NT2/D1 (cell line): Measurements from ENCODE around the gene ANKS6.

Experiments used
- DNase-seq: peaks from one replicate; pipeline ENCODE4 v3.0.0-alpha.2; 2011; ENCODE audit warnings: low read depth, low spot score
- H3K27me3 ChIP-seq: 2 replicates; pipeline ENCODE4 v1.6.0; 2011; ENCODE audit warnings: mild to moderate bottlenecking; ENCODE audit not compliant: insufficient read length, insufficient read depth
- H3K36me3 ChIP-seq: 2 replicates; pipeline ENCODE4 v1.6.1; 2011; ENCODE audit warnings: mild to moderate bottlenecking, low read length, mixed read lengths; ENCODE audit not compliant: insufficient read depth, insufficient read length
- H3K4me1 ChIP-seq: 2 replicates; pipeline ENCODE4 v1.5.1; 2011; ENCODE audit not compliant: insufficient read depth, insufficient read length
- H3K4me3 ChIP-seq: 2 replicates; pipeline ENCODE4 v1.5.1; 2011; ENCODE audit warnings: low read depth; ENCODE audit not compliant: insufficient read length
- H3K9ac ChIP-seq: 2 replicates; pipeline ENCODE4 v1.6.0; 2011; ENCODE audit warnings: low read depth; ENCODE audit not compliant: insufficient read length
- H3K9me3 ChIP-seq: 2 replicates; pipeline ENCODE4 v1.5.1; 2011; ENCODE audit warnings: mild to moderate bottlenecking, low read length; ENCODE audit not compliant: insufficient read depth
- SUZ12 ChIP-seq: IDR thresholded peaks from 2 replicates; pipeline ENCODE4 v1.6.1; 2011; ENCODE audit not compliant: insufficient read length, insufficient read depth; ENCODE audit errors: extremely low read depth
- YY1 ChIP-seq: IDR thresholded peaks from 2 replicates; pipeline ENCODE4 v1.6.1; 2011; ENCODE audit not compliant: insufficient read length, insufficient read depth
- ZNF274 ChIP-seq: IDR thresholded peaks from 2 replicates; pipeline ENCODE4 v1.6.1; 2011; ENCODE audit warnings: mild to moderate bottlenecking, low read depth, low read length

ANKS6 gene

DNA sequence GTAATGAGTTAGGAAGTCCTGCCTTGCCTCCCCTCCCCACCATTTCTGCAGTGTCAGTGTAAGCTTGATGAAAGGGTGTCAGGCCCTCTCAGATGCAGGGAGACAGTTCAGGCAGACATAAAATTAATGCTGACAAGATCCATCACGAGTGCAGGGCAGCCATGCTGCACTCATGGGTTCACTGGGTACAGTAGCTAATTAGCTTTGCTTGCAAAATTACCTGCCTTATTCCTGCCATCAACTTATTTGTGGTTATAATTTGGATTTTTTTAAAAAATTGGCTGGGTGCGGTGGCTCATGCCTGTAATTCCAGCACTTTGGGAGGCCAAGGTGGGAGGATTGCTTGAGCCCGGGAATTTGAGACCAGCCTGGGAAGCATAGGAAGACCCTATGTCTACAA is 29.1 kb upstream of the ANKS6 start:
- Histone ChIP-seq H3K4me3 (no peak overlapping the region), H3K27me3 (no peaks in the 10 kb centered on the region), H3K9me3 (peaks cover 17% of the 10 kb centered on the region; the same call in 1 of the 2 replicates), H3K4me1 (no peaks in the 10 kb centered on the region), H3K36me3 (peaks cover 9% of the 10 kb centered on the region), H3K9ac (no peak overlapping the region)
- TF ChIP-seq ZNF274 (no peak), YY1 (no peak), SUZ12 (no peak)
- DNase-seq: no peak

DNA sequence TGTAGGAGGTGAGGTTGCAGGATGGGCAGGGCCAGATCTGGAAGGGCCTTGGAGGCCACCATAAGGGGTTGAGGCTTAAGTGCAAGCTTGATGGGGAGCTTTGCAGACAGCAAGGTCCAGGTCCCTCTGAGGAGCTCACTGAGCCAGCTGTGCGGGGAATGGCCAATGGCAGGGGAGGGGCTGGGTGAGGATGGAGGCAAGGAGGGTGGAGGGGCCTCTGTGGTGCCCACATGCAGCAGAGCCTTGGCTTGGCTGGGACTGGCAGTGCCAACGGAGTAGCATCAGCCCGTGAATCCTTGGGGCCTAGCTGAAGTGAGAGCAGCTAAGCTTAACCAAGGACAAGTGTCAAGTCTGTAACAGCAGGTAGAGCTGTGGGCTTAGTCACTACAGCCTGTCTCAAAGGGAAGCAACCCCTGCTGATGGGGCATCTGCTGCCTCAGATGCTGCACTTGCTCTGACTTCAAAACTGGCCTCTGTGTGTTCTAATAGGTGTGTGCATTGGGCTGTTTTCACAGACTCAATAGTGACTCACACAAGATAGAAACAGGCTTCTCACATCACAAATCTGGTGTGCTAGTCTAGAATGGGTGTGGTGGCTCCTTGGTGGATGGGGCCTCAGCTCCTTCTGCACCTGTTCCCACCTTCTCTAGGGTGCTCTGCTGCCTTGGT is 27.4 kb upstream of the ANKS6 start:
- peaks cover 9% of the 10 kb centered on the region for H3K36me3 ChIP-seq
- no peaks in the 10 kb centered on the region for H3K4me1 ChIP-seq
- no peak overlapping the region for H3K4me3 ChIP-seq
- peaks cover 17% of the 10 kb centered on the region; the same call in 1 of the 2 replicates for H3K9me3 ChIP-seq
- TF ChIP-seq SUZ12 (no peak), ZNF274 (no peak), YY1 (no peak)
- no peak overlapping the region for H3K9ac ChIP-seq
- no peaks in the 10 kb centered on the region for H3K27me3 ChIP-seq
- no peak for DNase-seq

DNA sequence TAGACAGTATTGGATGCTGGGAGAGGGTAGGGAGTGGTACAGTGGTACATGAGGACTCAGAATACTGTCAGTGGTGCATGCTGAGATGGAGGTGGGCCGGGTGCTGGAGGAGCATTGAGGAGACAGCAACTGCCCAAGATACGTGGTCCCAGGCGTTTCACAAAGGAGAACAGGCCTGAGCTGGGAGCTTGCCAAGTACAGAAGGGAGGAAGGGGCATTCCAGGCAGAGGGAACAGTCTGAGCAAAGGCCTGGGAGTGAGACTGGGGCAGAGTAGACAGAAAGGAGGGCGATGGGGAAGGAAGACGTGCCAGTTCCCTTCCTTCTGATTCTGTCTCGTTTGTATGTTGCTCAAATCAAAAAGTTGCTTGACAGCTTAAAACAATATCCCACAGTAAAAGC is 26.3 kb upstream of the ANKS6 start:
- DNase-seq: no peak
- Histone ChIP-seq H3K4me1 (no peaks in the 10 kb centered on the region), H3K9ac (no peak overlapping the region), H3K9me3 (peaks cover 17% of the 10 kb centered on the region; the same call in 1 of the 2 replicates), H3K27me3 (no peaks in the 10 kb centered on the region), H3K4me3 (no peak overlapping the region), H3K36me3 (peaks cover 5% of the 10 kb centered on the region)
- TF ChIP-seq ZNF274: no peak
- TF ChIP-seq YY1: no peak
- TF ChIP-seq SUZ12: no peak

DNA sequence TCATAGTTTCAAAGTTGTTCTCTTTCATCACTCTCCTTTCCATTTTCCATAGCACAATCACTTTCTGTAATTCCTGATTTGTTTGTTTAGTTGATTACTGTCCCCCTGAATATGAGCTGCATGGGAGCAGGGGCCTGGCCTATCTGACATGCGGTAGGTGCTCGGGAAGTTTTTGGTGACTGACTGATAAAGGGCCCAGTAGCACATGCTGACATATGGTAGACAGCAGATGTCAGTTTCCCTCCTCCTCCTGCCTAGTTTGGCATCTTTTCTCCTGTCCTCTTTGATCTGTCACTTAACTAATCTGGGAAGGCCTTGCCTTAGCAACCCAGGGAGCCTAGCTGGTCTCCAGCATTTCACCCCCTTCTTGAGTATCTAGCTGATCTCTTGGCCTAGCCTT is 25.5 kb upstream of the ANKS6 start:
- TF ChIP-seq ZNF274 (no peak), YY1 (no peak)
- no peaks in the 10 kb centered on the region for H3K4me1 ChIP-seq
- H3K9ac ChIP-seq: no peak overlapping the region
- peaks cover 4% of the 10 kb centered on the region for H3K36me3 ChIP-seq
- no peak for DNase-seq
- peaks cover 17% of the 10 kb centered on the region; the same call in 1 of the 2 replicates for H3K9me3 ChIP-seq
- H3K4me3 ChIP-seq: no peak overlapping the region
- no peaks in the 10 kb centered on the region for H3K27me3 ChIP-seq

DNA sequence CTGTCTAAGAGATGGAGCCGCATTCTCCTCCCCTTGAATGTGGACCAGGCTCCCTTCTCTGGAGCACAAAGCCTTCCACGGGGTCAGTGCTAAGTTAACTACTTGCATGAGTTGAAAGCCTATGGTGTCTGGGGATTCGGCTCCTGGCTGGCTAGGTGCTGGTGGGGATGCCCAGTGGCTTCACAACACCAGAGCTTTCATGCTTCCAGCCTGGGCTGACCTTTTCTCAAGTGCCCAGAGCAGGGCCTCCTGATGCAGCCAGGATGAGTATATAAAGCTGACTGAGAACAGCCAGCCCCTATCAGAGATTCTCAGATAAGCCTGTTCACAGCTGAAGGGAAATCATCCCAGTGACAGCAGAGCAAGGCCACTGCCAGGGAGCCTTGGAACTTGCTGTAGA is 22.9 kb upstream of the ANKS6 start:
- no peak overlapping the region for H3K9ac ChIP-seq
- no peaks in the 10 kb centered on the region for H3K27me3 ChIP-seq
- no peak for DNase-seq
- H3K4me1 ChIP-seq: no peaks in the 10 kb centered on the region
- H3K36me3 ChIP-seq: no peaks in the 10 kb centered on the region
- no peak overlapping the region for H3K4me3 ChIP-seq
- TF ChIP-seq ZNF274 (no peak), SUZ12 (no peak), YY1 (no peak)
- peaks cover 12% of the 10 kb centered on the region; the same call in 1 of the 2 replicates for H3K9me3 ChIP-seq

DNA sequence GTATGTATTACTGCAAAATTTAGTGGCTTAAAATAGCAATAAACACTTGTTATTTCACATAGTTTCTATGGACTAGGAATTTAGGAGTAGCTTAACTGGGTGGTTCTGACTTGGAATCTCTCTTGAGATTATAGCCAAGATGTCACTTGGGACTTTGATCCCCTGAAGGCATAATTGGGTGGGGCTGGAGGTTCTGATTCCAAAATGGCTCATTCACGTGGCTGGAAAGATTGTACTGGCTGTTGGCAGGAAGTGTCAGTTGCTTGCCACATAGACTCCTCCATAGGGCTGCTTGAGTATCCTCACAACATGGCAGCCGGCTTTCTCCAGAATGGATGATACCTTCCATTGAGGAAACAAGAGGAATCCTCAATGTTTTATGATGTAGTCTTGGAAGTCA is 22.4 kb upstream of the ANKS6 start:
- H3K27me3 ChIP-seq: no peaks in the 10 kb centered on the region
- no peaks in the 10 kb centered on the region for H3K4me1 ChIP-seq
- no peak for TF ChIP-seq SUZ12
- peaks cover 7% of the 10 kb centered on the region; the same call in 1 of the 2 replicates for H3K9me3 ChIP-seq
- no peak for DNase-seq
- H3K36me3 ChIP-seq: no peaks in the 10 kb centered on the region
- H3K9ac ChIP-seq: no peak overlapping the region
- H3K4me3 ChIP-seq: no peak overlapping the region

DNA sequence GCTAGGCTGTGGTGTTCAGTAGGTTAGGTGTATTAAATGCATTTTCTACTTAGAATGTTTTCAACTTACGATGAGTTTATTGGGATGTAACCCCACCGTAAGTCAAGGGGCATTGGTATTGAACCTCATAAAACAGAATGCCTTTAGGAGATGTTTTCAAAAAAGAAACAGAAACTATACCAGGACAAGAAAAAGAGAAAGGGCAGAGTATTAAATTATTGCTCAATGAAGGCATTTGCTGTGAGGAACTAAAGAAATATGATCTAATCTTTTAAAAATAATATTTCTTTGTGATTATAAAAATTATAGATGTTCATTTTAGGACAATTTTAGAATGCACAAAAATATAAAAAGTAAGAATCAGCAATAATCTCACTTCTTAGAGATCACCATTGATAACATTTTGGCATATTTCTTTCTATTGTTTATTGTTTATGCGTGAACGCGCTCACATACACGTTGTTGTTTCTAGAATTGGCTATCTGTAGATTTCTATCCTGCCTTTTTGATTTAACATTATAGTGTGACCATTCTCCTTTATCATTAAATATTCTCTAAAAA is 19.1 kb upstream of the ANKS6 start:
- DNase-seq: no peak
- no peak overlapping the region for H3K9ac ChIP-seq
- H3K9me3 ChIP-seq: no peaks in the 10 kb centered on the region

More for the DNA sequence above, 19.1 kb upstream of the ANKS6 start:
- Histone ChIP-seq H3K36me3 (no peaks in the 10 kb centered on the region), H3K27me3 (no peaks in the 10 kb centered on the region), H3K4me3 (no peak overlapping the region), H3K4me1 (no peaks in the 10 kb centered on the region)
- TF ChIP-seq ZNF274: no peak
- TF ChIP-seq SUZ12: no peak
